GM12801 (cell line): Measurements from ENCODE around the gene CSF2.

Experiments
- CTCF ChIP-seq: IDR thresholded peaks from one replicate; pipeline ENCODE4 v1.5.1; 2011; ENCODE audit warnings: control low read depth; ENCODE audit not compliant: insufficient read length; ENCODE audit errors: extremely low read depth

Gene CSF2

GRCh38 chr5:132073231-132074013 lies at the start of gene CSF2:
Gene CSF2 (plus strand): TSS chr5:132073789. CDS start chr5:132073824, 35 bp downstream.
- no peak for TF ChIP-seq CTCF

- no peak for TF ChIP-seq CTCF
Measured at GRCh38 chr5:132024117-132024435, 49.5 kb upstream of the CSF2 start.

- no peak for TF ChIP-seq CTCF
Measured at GRCh38 chr5:132024789-132025402, 48.7 kb upstream of the CSF2 start.

- TF ChIP-seq CTCF = no peak
Measured at GRCh38 chr5:132025403-132025971, 48.1 kb upstream of the CSF2 start.

GRCh38 chr5:132026516-132027008 lies 47.0 kb upstream of the CSF2 start:
- TF ChIP-seq CTCF = no peak

GRCh38 chr5:132027027-132027426 lies 46.6 kb upstream of the CSF2 start:
- TF ChIP-seq CTCF = no peak

GRCh38 chr5:132029609-132030330 lies 43.8 kb upstream of the CSF2 start:
- TF ChIP-seq CTCF = no peak
